Karpas-422 (cell line): ENCODE measurements around the gene TSPAN4. TPM values are rescaled to one million over a fixed set of nuclear protein-coding genes. Genes with fewer than 3 reads are reported as not detected.
A peak's percentile ranks its signal among the peaks of the same experiment; 100 is the strongest.

Experiments
- DNase-seq: peaks from one replicate; pipeline ENCODE4 v3.0.0-alpha.2; 2015
- H2AFZ ChIP-seq: fragments of 200-600 bp; sonication (generic); 2 replicates; pipeline ENCODE4 v1.6.1; 2014; ENCODE audit warnings: antibody characterized with exemption, low read length, mixed read lengths
- H3K27ac ChIP-seq: fragments of 200-600 bp; sonication (generic); 2 replicates; pipeline ENCODE4 v1.5.1; 2014; ENCODE audit warnings: mild to moderate bottlenecking, low read length, moderate library complexity
- H3K27me3 ChIP-seq: fragments of 200-600 bp; sonication (generic); 2 replicates; pipeline ENCODE4 v1.6.1; 2014; ENCODE audit warnings: low read length, mixed read lengths
- H3K36me3 ChIP-seq: fragments of 200-600 bp; sonication (generic); 2 replicates; pipeline ENCODE4 v1.6.1; 2014; ENCODE audit warnings: low read length, mixed read lengths; ENCODE audit not compliant: insufficient read depth
- H3K4me1 ChIP-seq: fragments of 200-600 bp; sonication (generic); 2 replicates; pipeline ENCODE4 v1.6.1; 2014; ENCODE audit warnings: mild to moderate bottlenecking, low read length, mixed read lengths
- H3K4me2 ChIP-seq: fragments of 200-600 bp; sonication (generic); 2 replicates; pipeline ENCODE4 v1.6.1; 2014; ENCODE audit warnings: low read length, low read depth, mild to moderate bottlenecking; ENCODE audit not compliant: poor library complexity, severe bottlenecking
- H3K4me3 ChIP-seq: fragments of 200-600 bp; sonication (generic); 2 replicates; pipeline ENCODE4 v1.5.1; 2014; ENCODE audit warnings: mild to moderate bottlenecking, antibody characterized with exemption, low read length, mixed read lengths
- H3K79me2 ChIP-seq: fragments of 200-600 bp; sonication (generic); 2 replicates; pipeline ENCODE4 v1.6.1; 2014; ENCODE audit warnings: mild to moderate bottlenecking, low read length, mixed read lengths
- H3K9ac ChIP-seq: fragments of 200-600 bp; sonication (generic); 2 replicates; pipeline ENCODE4 v1.6.0; 2014; ENCODE audit warnings: low read length
- H3K9me2 ChIP-seq: fragments of 200-600 bp; sonication (generic), shearing (Covaris generic); replicated peaks from 2 replicates; pipeline ENCODE4 v1.6.0; 2014; ENCODE audit warnings: mild to moderate bottlenecking, low read length, moderate library complexity; ENCODE audit not compliant: insufficient read depth
- H3K9me3 ChIP-seq: fragments of 300-700, 200-600 bp; sonication (generic); 2 replicates; pipeline ENCODE4 v1.6.1; 2014; ENCODE audit warnings: low read length, mixed read lengths
- H4K20me1 ChIP-seq: fragments of 200-600 bp; sonication (generic); 2 replicates; pipeline ENCODE4 v1.6.1; 2014; ENCODE audit warnings: mild to moderate bottlenecking, antibody characterized with exemption, low read length, low read depth; ENCODE audit not compliant: insufficient read depth
- total RNA-seq: library from RNA; depleted of rRNA; stranded (reverse); fragments of >200 nt; shearing (Covaris generic); gene quantifications from 2 replicates; pipeline ENCODE4 v1.2.3, GENCODE V29; 2014; ENCODE audit warnings: low replicate concordance

Gene TSPAN4
- total RNA-seq, 1 experiment from 2014 or later = not detected

- Histone ChIP-seq H3K4me1 (peaks cover 32% of the 10 kb centered on the region), H3K4me3 (peak overlapping the region; percentile 69), H4K20me1 (peaks cover 26% of the 10 kb centered on the region; the same call in 1 of the 2 replicates)
Observed at GRCh38 chr11:833849-834311, 8.8 kb upstream of the TSPAN4 start.

DNA sequence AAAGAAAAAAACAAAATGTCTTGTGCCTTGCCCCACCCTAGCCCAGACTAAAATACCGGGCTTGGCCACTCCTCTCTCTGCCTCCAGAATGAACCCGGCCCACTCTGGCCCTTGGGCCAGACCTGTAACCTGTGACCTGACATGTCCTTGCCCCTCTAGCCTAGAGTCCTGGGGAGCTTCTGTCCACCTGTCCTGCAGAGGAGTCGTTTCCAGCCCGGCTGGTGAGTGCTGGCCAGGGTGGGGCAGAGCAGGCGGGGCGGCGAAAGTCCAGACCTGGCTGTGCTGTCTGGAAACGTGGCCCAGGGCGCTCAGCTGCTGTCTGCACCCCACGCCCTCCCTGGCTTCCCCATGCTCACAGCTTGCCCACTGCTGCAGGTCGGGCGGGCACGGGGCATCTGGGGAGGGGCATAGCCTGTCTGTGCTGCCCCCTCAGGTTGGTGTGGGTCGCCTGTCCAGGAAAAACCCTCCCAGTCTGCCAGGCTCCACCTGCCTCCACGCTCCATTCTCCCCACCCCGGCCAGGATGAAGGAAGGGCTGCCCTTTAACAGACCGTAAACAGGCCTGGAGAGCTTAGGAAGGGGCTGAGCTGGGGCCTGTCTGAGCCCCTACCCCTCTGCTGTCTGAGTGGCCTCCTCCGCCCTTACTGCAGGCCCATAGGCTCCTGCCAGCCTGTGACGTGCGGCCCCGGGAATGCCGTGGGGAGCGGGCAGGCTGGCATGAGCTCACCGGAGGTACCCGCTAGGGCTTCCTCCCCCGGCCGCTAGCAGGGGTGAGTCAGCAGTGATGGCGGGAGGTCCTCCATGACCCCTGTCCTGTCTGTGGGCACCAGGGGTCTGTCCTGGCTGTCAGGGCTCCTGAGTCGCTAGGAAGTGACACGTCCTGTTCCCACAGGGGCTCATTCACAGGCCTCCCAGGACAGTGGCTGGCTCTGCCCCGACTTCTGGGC lies 8.0 kb upstream of the TSPAN4 start:
- H3K79me2 ChIP-seq = no peaks in the 10 kb centered on the region
- H2AFZ ChIP-seq = no peak overlapping the region
- DNase-seq = peak; percentile 49
- no peak overlapping the region for H3K4me3 ChIP-seq
- peaks cover 19% of the 10 kb centered on the region; the same call in 1 of the 2 replicates for H4K20me1 ChIP-seq
- no peak overlapping the region for H3K4me2 ChIP-seq
- H3K4me1 ChIP-seq = peaks cover 24% of the 10 kb centered on the region
- no peaks in the 10 kb centered on the region for H3K27me3 ChIP-seq
- H3K9me3 ChIP-seq = no peaks in the 10 kb centered on the region
- H3K36me3 ChIP-seq = no peaks in the 10 kb centered on the region
- H3K27ac ChIP-seq = no peak overlapping the region
- no peak overlapping the region for H3K9ac ChIP-seq
- H3K9me2 ChIP-seq = no peaks in the 10 kb centered on the region

More at GRCh38 chr11:833849-834311, 8.8 kb upstream of the TSPAN4 start:
- Histone ChIP-seq H3K36me3 (no peaks in the 10 kb centered on the region), H3K9me2 (no peaks in the 10 kb centered on the region), H2AFZ (no peak overlapping the region), H3K9me3 (no peaks in the 10 kb centered on the region), H3K4me2 (peak overlapping the region; percentile 73), H3K27me3 (no peaks in the 10 kb centered on the region), H3K79me2 (no peaks in the 10 kb centered on the region), H3K9ac (peak overlapping the region; percentile 68), H3K27ac (no peak overlapping the region)
- DNase-seq = no peak

DNA sequence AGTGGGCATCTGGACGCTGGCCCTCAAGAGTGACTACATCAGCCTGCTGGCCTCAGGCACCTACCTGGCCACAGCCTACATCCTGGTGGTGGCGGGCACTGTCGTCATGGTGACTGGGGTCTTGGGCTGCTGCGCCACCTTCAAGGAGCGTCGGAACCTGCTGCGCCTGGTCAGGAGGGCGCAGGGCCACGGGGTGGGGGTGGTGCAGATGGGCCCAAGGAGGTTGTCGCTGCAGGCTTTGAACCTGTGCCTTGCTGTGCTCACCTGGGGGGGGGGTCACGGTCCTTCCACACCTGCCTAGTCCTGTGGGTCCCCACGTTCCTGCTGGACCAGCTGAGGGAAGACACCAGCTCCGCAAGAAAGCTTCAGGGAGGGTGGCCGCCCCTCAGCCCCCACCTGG lies 6.4 kb upstream of the TSPAN4 start:
- Histone ChIP-seq H4K20me1 (peaks cover 29% of the 10 kb centered on the region; the same call in 1 of the 2 replicates), H3K36me3 (0 out of 2 replicates have a peak, but pooled peaks cover 3% of the 10 kb centered on the region), H2AFZ (no peak overlapping the region), H3K4me2 (no peak overlapping the region), H3K79me2 (peaks cover 14% of the 10 kb centered on the region), H3K27me3 (no peaks in the 10 kb centered on the region), H3K9ac (no peak overlapping the region), H3K4me1 (peaks cover 21% of the 10 kb centered on the region), H3K4me3 (no peak overlapping the region), H3K27ac (no peak overlapping the region), H3K9me3 (no peaks in the 10 kb centered on the region), H3K9me2 (no peaks in the 10 kb centered on the region)
- DNase-seq = no peak

- Histone ChIP-seq H3K27ac (no peak overlapping the region), H3K4me2 (no peak overlapping the region), H3K36me3 (0 out of 2 replicates have a peak, but pooled peaks cover 3% of the 10 kb centered on the region), H3K9ac (no peak overlapping the region), H3K27me3 (no peaks in the 10 kb centered on the region), H4K20me1 (peaks cover 27% of the 10 kb centered on the region; the same call in 1 of the 2 replicates), H2AFZ (no peak overlapping the region), H3K79me2 (peaks cover 18% of the 10 kb centered on the region), H3K9me3 (no peaks in the 10 kb centered on the region), H3K9me2 (no peaks in the 10 kb centered on the region), H3K4me1 (peaks cover 24% of the 10 kb centered on the region), H3K4me3 (no peak overlapping the region)
- DNase-seq = no peak
Observed at GRCh38 chr11:836700-837099, 6.0 kb upstream of the TSPAN4 start.

DNA sequence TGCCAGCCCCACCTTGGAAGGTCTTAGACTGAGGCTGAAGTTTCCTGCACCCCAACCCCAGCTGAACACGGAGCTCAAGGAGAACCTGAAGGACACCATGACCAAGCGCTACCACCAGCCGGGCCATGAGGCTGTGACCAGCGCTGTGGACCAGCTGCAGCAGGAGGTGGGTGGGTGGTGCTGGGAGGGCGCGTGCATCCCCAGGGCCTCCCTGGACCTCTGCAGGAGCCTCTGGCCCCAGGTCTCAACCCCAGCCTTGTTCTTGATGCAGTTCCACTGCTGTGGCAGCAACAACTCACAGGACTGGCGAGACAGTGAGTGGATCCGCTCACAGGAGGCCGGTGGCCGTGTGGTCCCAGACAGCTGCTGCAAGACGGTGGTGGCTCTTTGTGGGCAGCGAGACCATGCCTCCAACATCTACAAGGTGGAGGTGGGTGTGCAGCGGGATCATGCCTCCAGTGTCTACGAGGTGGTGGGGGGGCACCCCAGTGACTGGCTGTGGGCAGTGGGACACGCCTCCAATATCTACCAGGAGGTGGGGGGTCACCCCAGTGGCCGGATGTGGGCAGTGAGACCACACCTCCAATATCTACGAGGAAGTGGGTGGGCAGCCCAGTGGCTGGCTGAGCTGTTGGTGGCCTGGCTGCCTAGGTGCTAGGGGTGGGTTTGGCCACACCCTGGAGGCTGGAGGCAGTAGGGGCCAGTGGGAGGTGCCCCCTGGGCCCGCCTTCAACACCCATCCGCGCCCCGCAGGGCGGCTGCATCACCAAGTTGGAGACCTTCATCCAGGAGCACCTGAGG lies 5.3 kb upstream of the TSPAN4 start:
- no peak overlapping the region for H3K27ac ChIP-seq

GRCh38 chr11:837990-838307 lies 4.7 kb upstream of the TSPAN4 start:
- no peak overlapping the region for H2AFZ ChIP-seq
- H3K9me3 ChIP-seq = no peaks in the 10 kb centered on the region
- peaks cover 24% of the 10 kb centered on the region for H3K79me2 ChIP-seq
- H3K27ac ChIP-seq = no peak overlapping the region
- DNase-seq = no peak
- no peak overlapping the region for H3K4me3 ChIP-seq
- no peaks in the 10 kb centered on the region for H3K27me3 ChIP-seq
- no peak overlapping the region for H3K4me2 ChIP-seq
- H3K36me3 ChIP-seq = 0 out of 2 replicates have a peak, but pooled peaks cover 3% of the 10 kb centered on the region
- H3K9ac ChIP-seq = no peak overlapping the region
- peaks cover 19% of the 10 kb centered on the region for H3K4me1 ChIP-seq
- H3K9me2 ChIP-seq = no peaks in the 10 kb centered on the region
- peaks cover 31% of the 10 kb centered on the region; the same call in 1 of the 2 replicates for H4K20me1 ChIP-seq

More for the DNA sequence above, 5.3 kb upstream of the TSPAN4 start:
- Histone ChIP-seq H3K9me3 (no peaks in the 10 kb centered on the region), H3K79me2 (peaks cover 24% of the 10 kb centered on the region), H3K36me3 (0 out of 2 replicates have a peak, but pooled peaks cover 3% of the 10 kb centered on the region), H3K4me2 (no peak overlapping the region), H3K4me3 (no peak overlapping the region), H3K9me2 (no peaks in the 10 kb centered on the region), H3K4me1 (peaks cover 21% of the 10 kb centered on the region), H3K27me3 (no peaks in the 10 kb centered on the region), H3K9ac (no peak overlapping the region), H2AFZ (no peak overlapping the region), H4K20me1 (peaks cover 31% of the 10 kb centered on the region; the same call in 1 of the 2 replicates)
- DNase-seq = no peak

- Histone ChIP-seq H3K27ac (no peak overlapping the region), H3K9me2 (no peaks in the 10 kb centered on the region), H3K27me3 (no peaks in the 10 kb centered on the region), H3K4me2 (no peak overlapping the region), H3K79me2 (peaks cover 24% of the 10 kb centered on the region), H2AFZ (no peak overlapping the region), H3K36me3 (0 out of 2 replicates have a peak, but pooled peaks cover 3% of the 10 kb centered on the region), H3K4me1 (peaks cover 19% of the 10 kb centered on the region), H3K4me3 (no peak overlapping the region), H3K9ac (no peak overlapping the region), H3K9me3 (no peaks in the 10 kb centered on the region), H4K20me1 (peaks cover 28% of the 10 kb centered on the region; the same call in 1 of the 2 replicates)
- DNase-seq = no peak
Observed at GRCh38 chr11:838441-839279, 4.0 kb upstream of the TSPAN4 start.
